ENCODE measurements around the gene SUSD5.
"Not testable (repeated sequence)": the region's sequence is repeated elsewhere in the genome, so short reads cannot be mapped to it uniquely, and the experiment has no call there.

- TF ChIP-seq CTCF (IDR thresholded peaks at IDR 0.05); RXRA (IDR thresholded peaks at IDR 0.05; ENCODE audit: borderline replicate concordance, low read depth); TEAD4 (IDR thresholded peaks at IDR 0.05; ENCODE audit: borderline replicate concordance, insufficient read depth); GATA2 (CRISPR knock-in tag; IDR thresholded peaks at IDR 0.05); MXI1 (IDR thresholded peaks at IDR 0.05; ENCODE audit: low read depth, low read length); FOXJ3 (CRISPR knock-in tag; IDR thresholded peaks at IDR 0.05); TCF12 (IDR thresholded peaks at IDR 0.05); USF1 (IDR thresholded peaks at IDR 0.05; ENCODE audit: borderline replicate concordance, low read depth); CHD2 (IDR thresholded peaks at IDR 0.05; ENCODE audit: low read length, partially characterized antibody): not testable (repeated sequence)
Measured at GRCh38 chr3:33106854-33107253, 111.8 kb downstream of the SUSD5 start.

Measured in SK-N-SH (cell line).